Stomach (tissue), 4 donors: ENCODE results near the gene ZNF746.

Experiments
- EP300 ChIP-seq: sonication (generic); formaldehyde crosslinking; IDR thresholded peaks from one replicate; pipeline ENCODE4 v1.6.1; 2017; ENCODE audit warnings: antibody characterized with exemption
- POLR2A ChIP-seq, 4 donors: fragments of 450-650 bp; IDR thresholded peaks; one replicate each; pipeline ENCODE4 v1.6.1; 2016; ENCODE audit warnings: antibody characterized with exemption in 4 of 4, control low read depth in 2 of 4, mild to moderate bottlenecking in 1 of 4, moderate library complexity in 1 of 4
- POLR2AphosphoS5 ChIP-seq, 3 donors: sonication (generic); formaldehyde crosslinking; IDR thresholded peaks; one replicate each; pipeline ENCODE4 v1.6.1; 2016; ENCODE audit warnings: antibody characterized with exemption in 3 of 3
- TF ChIP-seq, protein P1 (sequence below), 7 experiments: fragments of 450-650 bp in 4 of 7; fragments of 200-600 bp in 3 of 7; sonication (generic) in 3 of 7; IDR thresholded peaks; one replicate each; pipeline ENCODE4 v1.5.1; 2016 to 2019; ENCODE audit warnings: antibody characterized with exemption in 7 of 7, control low read depth in 2 of 7, mild to moderate bottlenecking in 1 of 7

DNA sequence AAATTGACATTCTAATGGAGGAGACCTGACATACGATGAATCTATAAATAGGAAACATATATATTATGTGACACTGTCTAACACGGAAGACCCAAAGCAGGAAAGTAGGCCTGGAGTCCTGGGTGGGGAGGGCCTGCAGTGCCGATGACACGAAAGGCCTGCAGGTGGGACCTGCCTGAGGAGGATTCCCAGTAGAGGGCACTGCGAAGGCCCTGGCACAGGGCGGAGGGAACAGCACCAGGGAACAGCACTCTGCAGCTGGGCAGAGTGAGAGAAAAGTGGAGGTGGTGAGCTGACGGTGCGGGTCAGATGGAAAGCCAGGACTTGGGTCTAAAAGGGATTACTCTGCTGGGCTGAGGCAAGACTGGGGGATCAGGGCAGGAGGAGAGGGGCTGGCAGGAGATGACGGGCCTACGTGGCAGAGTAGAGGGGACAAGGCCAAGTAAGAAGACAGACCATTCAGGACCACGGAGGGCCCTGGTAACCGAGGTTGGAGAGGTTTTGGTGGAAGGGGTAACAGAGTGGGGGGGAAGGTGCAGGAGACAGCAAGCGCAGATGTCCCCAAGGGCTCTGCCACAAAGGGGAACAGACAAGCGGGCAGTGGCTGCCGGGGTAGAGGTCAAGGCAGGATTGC, 8.1 kb downstream of the ZNF746 start:
- TF ChIP-seq, protein P1, sequence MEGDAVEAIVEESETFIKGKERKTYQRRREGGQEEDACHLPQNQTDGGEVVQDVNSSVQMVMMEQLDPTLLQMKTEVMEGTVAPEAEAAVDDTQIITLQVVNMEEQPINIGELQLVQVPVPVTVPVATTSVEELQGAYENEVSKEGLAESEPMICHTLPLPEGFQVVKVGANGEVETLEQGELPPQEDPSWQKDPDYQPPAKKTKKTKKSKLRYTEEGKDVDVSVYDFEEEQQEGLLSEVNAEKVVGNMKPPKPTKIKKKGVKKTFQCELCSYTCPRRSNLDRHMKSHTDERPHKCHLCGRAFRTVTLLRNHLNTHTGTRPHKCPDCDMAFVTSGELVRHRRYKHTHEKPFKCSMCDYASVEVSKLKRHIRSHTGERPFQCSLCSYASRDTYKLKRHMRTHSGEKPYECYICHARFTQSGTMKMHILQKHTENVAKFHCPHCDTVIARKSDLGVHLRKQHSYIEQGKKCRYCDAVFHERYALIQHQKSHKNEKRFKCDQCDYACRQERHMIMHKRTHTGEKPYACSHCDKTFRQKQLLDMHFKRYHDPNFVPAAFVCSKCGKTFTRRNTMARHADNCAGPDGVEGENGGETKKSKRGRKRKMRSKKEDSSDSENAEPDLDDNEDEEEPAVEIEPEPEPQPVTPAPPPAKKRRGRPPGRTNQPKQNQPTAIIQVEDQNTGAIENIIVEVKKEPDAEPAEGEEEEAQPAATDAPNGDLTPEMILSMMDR (IDR thresholded peaks at IDR 0.05): no peak
- no peak for TF ChIP-seq POLR2AphosphoS5 (IDR thresholded peaks at IDR 0.05)
- no peak for TF ChIP-seq POLR2A (IDR thresholded peaks at IDR 0.05)
- TF ChIP-seq EP300: no peak
